Stimulated activated memory B cell treated with anti-CD40 and anti-IgM and Interleukin-4, amounts not matched to agents 10 μg/mL and 1 μg/mL and 100 μg/mL, for 72 hours (primary cell): ENCODE results near the gene GET4.
"Not testable (repeated sequence)": the region's sequence is repeated elsewhere in the genome, so short reads cannot be mapped to it uniquely, and the experiment has no call there.

ENCODE experiments used
- ATAC-seq: fragments of 150-1000 bp; cut with Tn5 transposase; 2 replicates; pipeline ENCODE4 v1.10.0; 2021
- H3K27ac Mint-ChIP-seq: one replicate; pipeline ENCODE4 v1.8.0; 2022; ENCODE audit warnings: mild to moderate bottlenecking, mixed read lengths
- H3K27me3 Mint-ChIP-seq: one replicate; pipeline ENCODE4 v1.8.0; 2022; ENCODE audit warnings: mixed read lengths
- H3K36me3 Mint-ChIP-seq: one replicate; pipeline ENCODE4 v1.8.0; 2022; ENCODE audit warnings: mixed read lengths
- H3K4me1 Mint-ChIP-seq: one replicate; pipeline ENCODE4 v1.8.0; 2022; ENCODE audit warnings: mixed read lengths
- H3K4me3 Mint-ChIP-seq: one replicate; pipeline ENCODE4 v1.8.0; 2022; ENCODE audit warnings: mild to moderate bottlenecking, moderate library complexity, mixed read lengths
- H3K9me3 Mint-ChIP-seq: one replicate; pipeline ENCODE4 v1.8.0; 2022; ENCODE audit warnings: mixed read lengths

GET4 gene

DNA sequence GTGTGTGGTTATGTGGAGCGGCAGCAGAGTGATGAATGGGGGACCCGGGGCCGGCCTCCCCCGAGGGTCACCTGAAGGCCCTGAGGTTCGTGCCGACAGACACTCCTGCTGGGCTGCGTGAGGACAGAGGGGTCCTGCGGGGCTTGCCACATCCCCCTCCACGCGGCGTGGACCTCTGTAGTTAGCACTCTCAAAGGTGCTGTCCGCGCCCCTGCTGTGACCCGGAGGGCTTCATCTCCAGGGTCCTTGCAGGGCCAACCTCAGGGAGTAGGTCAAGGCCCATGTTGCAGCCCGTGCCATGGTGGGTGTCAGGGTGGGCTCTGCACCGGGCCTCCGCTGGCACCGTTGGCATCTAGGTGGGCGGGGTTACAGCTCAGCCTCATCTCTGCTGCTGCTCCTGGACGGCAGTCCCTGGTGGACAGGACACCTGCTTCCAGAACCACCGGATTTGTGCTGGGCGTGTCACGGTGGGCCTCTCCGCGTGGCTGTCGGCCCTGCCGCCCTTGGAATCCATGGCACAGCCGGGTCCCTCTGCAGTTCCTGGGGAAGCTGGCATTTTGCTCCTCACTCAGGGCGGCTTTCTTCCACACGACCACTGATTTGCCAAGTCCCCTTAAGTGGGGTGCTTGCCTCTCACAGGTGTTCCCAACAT, 19.8 kb upstream of the GET4 start:
- H3K36me3 Mint-ChIP-seq = peaks cover 73% of the 10 kb centered on the region
- no peak for ATAC-seq
- H3K4me3 Mint-ChIP-seq = no peak overlapping the region
- no peak overlapping the region for H3K27ac Mint-ChIP-seq
- no peaks in the 10 kb centered on the region for H3K4me1 Mint-ChIP-seq
- H3K9me3 Mint-ChIP-seq = no peaks in the 10 kb centered on the region
- H3K27me3 Mint-ChIP-seq = no peaks in the 10 kb centered on the region

DNA sequence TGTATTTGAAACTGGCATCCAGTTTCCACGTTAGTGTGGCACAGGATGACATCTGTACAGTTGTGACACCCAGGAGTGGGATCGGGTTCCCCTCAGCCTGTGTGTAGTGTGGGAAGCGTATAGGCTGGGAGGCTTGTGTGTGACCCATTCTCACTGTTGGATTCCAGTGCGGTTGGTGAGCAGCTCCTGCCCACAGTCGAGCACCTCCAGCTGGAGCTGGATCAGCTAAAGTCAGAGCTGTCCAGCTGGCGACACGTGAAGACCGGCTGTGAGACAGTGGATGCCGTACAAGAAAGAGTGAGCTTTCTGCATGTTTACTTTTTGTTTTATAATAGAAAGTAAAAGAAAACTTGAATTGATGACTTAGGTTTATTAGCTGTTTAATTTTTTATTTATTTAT, 18.7 kb upstream of the GET4 start:
- no peaks in the 10 kb centered on the region for H3K27me3 Mint-ChIP-seq

GRCh38 chr7:859359-860030, 16.9 kb upstream of the GET4 start:
- Mint-ChIP-seq H3K9me3 (no peaks in the 10 kb centered on the region), H3K4me3 (no peak overlapping the region), H3K27ac (no peak overlapping the region), H3K36me3 (peaks cover 66% of the 10 kb centered on the region), H3K27me3 (no peaks in the 10 kb centered on the region), H3K4me1 (no peaks in the 10 kb centered on the region)
- no peak for ATAC-seq

More for the DNA sequence above, 18.7 kb upstream of the GET4 start:
- no peaks in the 10 kb centered on the region for H3K9me3 Mint-ChIP-seq
- H3K27ac Mint-ChIP-seq = no peak overlapping the region
- ATAC-seq = no peak
- no peak overlapping the region for H3K4me3 Mint-ChIP-seq
- peaks cover 73% of the 10 kb centered on the region for H3K36me3 Mint-ChIP-seq
- H3K4me1 Mint-ChIP-seq = no peaks in the 10 kb centered on the region

GRCh38 chr7:860149-860548, 16.2 kb upstream of the GET4 start:
- no peak for ATAC-seq
- H3K27ac Mint-ChIP-seq = no peak overlapping the region
- no peaks in the 10 kb centered on the region for H3K9me3 Mint-ChIP-seq
- peaks cover 73% of the 10 kb centered on the region for H3K36me3 Mint-ChIP-seq
- H3K27me3 Mint-ChIP-seq = no peaks in the 10 kb centered on the region
- H3K4me3 Mint-ChIP-seq = no peak overlapping the region
- no peaks in the 10 kb centered on the region for H3K4me1 Mint-ChIP-seq

DNA sequence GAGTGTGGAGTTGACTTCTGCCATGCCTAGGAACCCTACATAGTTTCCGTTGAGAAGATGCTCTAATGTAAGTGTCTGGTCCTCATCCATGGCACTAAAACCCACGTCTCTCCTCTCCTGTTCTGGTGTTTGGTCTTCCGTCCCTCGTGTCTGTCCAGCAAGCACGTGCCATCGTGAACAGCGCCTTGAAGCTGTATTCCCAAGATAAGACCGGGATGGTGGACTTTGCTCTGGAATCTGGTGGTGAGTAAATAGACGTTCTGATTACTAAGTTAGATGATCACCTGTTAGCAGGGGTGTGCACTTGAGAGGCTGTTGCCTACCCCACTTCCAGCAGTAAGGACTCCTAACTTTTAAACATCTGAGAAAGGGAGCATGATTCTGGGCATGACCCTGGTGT, 15.1 kb upstream of the GET4 start:
- Mint-ChIP-seq H3K4me3 (no peak overlapping the region), H3K36me3 (peaks cover 80% of the 10 kb centered on the region), H3K27ac (no peak overlapping the region), H3K4me1 (no peaks in the 10 kb centered on the region), H3K27me3 (no peaks in the 10 kb centered on the region), H3K9me3 (no peaks in the 10 kb centered on the region)
- ATAC-seq = no peak

DNA sequence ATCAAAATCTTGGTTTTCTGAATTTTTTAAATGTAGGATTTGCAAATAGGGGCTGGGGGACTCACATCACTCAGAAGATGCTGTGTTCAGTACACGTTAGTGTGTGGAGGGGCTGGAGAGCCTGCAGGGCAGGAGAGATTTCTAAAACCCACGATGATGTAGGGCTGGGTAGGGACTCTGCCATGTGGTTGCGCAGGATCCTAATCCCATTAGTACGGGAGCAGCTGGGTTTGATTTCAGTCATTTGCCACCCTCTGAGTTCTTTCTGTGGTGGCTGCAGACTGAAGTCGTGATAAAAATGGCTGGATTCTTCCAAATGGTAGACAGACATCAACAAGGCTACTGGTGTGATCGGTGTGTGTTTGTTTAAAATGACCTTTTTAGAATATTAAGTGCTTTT, 14.2 kb upstream of the GET4 start:
- H3K9me3 Mint-ChIP-seq = no peaks in the 10 kb centered on the region
- no peak overlapping the region for H3K4me3 Mint-ChIP-seq
- H3K27ac Mint-ChIP-seq = no peak overlapping the region
- peaks cover 82% of the 10 kb centered on the region for H3K36me3 Mint-ChIP-seq
- H3K27me3 Mint-ChIP-seq = no peaks in the 10 kb centered on the region
- H3K4me1 Mint-ChIP-seq = no peaks in the 10 kb centered on the region
- ATAC-seq = no peak

- no peaks in the 10 kb centered on the region for H3K27me3 Mint-ChIP-seq
- H3K4me1 Mint-ChIP-seq = no peaks in the 10 kb centered on the region
- H3K27ac Mint-ChIP-seq = no peak overlapping the region
These were observed 13.2 kb upstream of the GET4 start for GRCh38 chr7:863106-863505.

GRCh38 chr7:865921-866320, 10.4 kb upstream of the GET4 start:
- Mint-ChIP-seq H3K4me3 (no peak overlapping the region), H3K4me1 (no peaks in the 10 kb centered on the region), H3K27me3 (no peaks in the 10 kb centered on the region), H3K9me3 (no peaks in the 10 kb centered on the region), H3K36me3 (peaks cover 79% of the 10 kb centered on the region), H3K27ac (no peak overlapping the region)
- ATAC-seq = no peak

More at GRCh38 chr7:863106-863505, 13.2 kb upstream of the GET4 start:
- no peak for ATAC-seq
- peaks cover 90% of the 10 kb centered on the region for H3K36me3 Mint-ChIP-seq
- no peak overlapping the region for H3K4me3 Mint-ChIP-seq
- no peaks in the 10 kb centered on the region for H3K9me3 Mint-ChIP-seq

DNA sequence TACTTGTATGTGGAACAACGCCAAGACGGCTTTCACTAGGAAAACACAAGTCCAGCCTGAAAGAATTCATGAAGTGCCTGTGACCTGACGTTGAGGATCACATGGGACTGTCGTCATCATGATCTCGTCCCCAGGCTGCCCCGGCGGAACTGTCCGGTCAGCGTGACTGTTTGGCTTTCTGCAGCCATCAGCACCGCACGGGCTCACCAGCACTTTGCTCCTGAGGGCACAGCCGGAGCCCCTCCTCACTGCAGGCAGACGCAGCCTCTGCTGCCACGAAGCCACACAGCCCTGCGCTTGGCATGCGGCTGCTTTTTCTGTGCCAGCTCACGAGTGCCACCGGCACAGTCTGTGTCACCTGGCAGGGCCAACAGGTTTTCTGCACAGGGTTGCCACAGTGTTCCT, 9.4 kb upstream of the GET4 start:
- Mint-ChIP-seq H3K9me3 (no peaks in the 10 kb centered on the region), H3K4me3 (no peak overlapping the region), H3K4me1 (no peaks in the 10 kb centered on the region), H3K27me3 (no peaks in the 10 kb centered on the region), H3K27ac (no peak overlapping the region), H3K36me3 (peaks cover 77% of the 10 kb centered on the region)
- ATAC-seq = no peak

GRCh38 chr7:867406-868188, 8.8 kb upstream of the GET4 start:
- no peak for ATAC-seq
- H3K9me3 Mint-ChIP-seq = no peaks in the 10 kb centered on the region
- H3K36me3 Mint-ChIP-seq = peaks cover 77% of the 10 kb centered on the region
- H3K4me1 Mint-ChIP-seq = no peaks in the 10 kb centered on the region
- H3K27me3 Mint-ChIP-seq = no peaks in the 10 kb centered on the region
- H3K4me3 Mint-ChIP-seq = no peak overlapping the region
- H3K27ac Mint-ChIP-seq = no peak overlapping the region

DNA sequence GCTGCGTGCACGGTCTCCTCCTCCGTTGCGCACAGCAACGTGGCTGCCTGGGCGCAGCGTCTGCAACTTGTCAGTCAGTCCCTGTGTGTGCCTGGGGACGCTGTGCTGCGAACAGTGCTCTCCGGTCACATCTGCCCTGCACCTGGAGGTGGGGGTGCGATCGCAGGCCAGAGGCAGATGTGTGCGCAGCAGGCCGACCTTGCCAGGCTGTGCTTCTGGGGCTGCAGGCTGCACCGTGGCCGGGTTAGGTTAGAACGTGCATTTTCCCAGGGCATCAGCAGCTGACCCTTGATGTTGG, 8.2 kb upstream of the GET4 start:
- peaks cover 3% of the 10 kb centered on the region for H3K4me1 Mint-ChIP-seq
- no peak for ATAC-seq
- H3K27ac Mint-ChIP-seq = no peak overlapping the region
- H3K27me3 Mint-ChIP-seq = no peaks in the 10 kb centered on the region
- H3K36me3 Mint-ChIP-seq = peaks cover 82% of the 10 kb centered on the region
- no peaks in the 10 kb centered on the region for H3K9me3 Mint-ChIP-seq
- no peak overlapping the region for H3K4me3 Mint-ChIP-seq

DNA sequence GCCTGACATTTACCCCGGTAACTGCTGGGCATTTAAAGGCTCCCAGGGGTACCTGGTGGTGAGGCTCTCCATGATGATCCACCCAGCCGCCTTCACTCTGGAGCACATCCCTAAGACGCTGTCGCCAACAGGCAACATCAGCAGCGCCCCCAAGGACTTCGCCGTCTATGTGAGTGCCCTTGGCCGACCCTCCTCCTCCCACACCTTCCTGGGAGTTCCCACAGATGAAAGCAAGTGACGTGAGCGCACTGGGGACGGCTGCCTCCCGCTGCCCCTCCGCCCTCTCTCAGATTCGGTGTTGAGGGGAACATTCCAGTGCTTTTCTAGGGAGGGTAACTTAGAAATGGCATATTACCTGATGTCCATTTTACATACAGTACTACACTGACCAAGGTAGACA, 7.0 kb upstream of the GET4 start:
- no peaks in the 10 kb centered on the region for H3K27me3 Mint-ChIP-seq
- H3K4me1 Mint-ChIP-seq = peaks cover 9% of the 10 kb centered on the region
- H3K4me3 Mint-ChIP-seq = no peak overlapping the region
- ATAC-seq = no peak
- no peaks in the 10 kb centered on the region for H3K9me3 Mint-ChIP-seq
- H3K27ac Mint-ChIP-seq = no peak overlapping the region
- peaks cover 80% of the 10 kb centered on the region for H3K36me3 Mint-ChIP-seq

DNA sequence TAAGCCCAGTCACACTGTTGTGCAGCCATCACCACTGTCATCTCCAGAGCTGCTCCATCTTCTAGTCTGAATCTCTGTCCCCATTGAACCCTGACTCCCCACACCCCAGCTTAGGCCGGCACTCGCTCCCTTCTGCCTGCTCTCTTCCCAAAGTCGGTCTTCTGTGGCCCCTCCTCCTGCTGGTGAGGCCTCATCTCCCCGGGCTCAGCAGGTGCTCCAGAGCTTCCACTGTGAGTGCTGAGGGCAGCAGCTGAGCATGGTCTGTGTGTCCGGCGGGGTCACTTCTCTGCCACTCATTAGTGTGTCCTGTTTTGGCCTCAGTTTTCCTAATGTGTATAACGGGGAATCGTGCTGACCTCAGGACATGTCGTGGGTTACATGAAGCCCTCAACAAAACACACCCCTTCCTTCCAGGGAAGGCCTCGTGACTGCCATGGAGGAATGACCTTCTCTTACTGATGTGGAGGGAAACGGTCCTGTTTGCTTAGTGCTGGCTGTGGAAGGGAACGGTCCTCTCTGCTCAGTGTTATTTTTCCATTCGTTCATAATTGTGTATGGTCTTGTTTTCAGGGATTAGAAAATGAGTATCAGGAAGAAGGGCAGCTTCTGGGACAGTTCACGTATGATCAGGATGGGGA, 4.3 kb upstream of the GET4 start:
- H3K36me3 Mint-ChIP-seq = peaks cover 54% of the 10 kb centered on the region

GRCh38 chr7:872685-873084, 3.7 kb upstream of the GET4 start:
- peaks cover 18% of the 10 kb centered on the region for H3K4me1 Mint-ChIP-seq
- not testable (repeated sequence) for H3K27me3 Mint-ChIP-seq, H3K4me3 Mint-ChIP-seq, H3K27ac Mint-ChIP-seq, ATAC-seq, H3K9me3 Mint-ChIP-seq
- peaks cover 47% of the 10 kb centered on the region for H3K36me3 Mint-ChIP-seq

More for the DNA sequence above, 4.3 kb upstream of the GET4 start:
- Mint-ChIP-seq H3K9me3 (no peaks in the 10 kb centered on the region), H3K27me3 (no peaks in the 10 kb centered on the region), H3K4me1 (peaks cover 11% of the 10 kb centered on the region), H3K4me3 (no peak overlapping the region), H3K27ac (no peak overlapping the region)
- no peak for ATAC-seq

GRCh38 chr7:873367-874002, 2.9 kb upstream of the GET4 start:
- Mint-ChIP-seq H3K27ac (no peak overlapping the region), H3K27me3 (no peaks in the 10 kb centered on the region), H3K4me3 (no peak overlapping the region), H3K4me1 (peaks cover 26% of the 10 kb centered on the region), H3K36me3 (peaks cover 41% of the 10 kb centered on the region), H3K9me3 (no peaks in the 10 kb centered on the region)
- ATAC-seq = no peak
